Neural progenitor cell (in vitro differentiated cells): Measurements from ENCODE around the gene PPP1R15B.

Source experiments
- EZH2 ChIP-seq: fragments of 200-600 bp; sonication (generic); IDR thresholded peaks from 2 replicates; pipeline ENCODE4 v1.6.1; 2017; ENCODE audit warnings: antibody characterized with exemption, mild to moderate bottlenecking, moderate library complexity
- TF ChIP-seq, protein P1 (sequence below): fragments of 200-600 bp; sonication (generic); IDR thresholded peaks from 2 replicates; pipeline ENCODE4 v1.5.1; 2017; ENCODE audit warnings: antibody characterized with exemption, mild to moderate bottlenecking

DNA sequence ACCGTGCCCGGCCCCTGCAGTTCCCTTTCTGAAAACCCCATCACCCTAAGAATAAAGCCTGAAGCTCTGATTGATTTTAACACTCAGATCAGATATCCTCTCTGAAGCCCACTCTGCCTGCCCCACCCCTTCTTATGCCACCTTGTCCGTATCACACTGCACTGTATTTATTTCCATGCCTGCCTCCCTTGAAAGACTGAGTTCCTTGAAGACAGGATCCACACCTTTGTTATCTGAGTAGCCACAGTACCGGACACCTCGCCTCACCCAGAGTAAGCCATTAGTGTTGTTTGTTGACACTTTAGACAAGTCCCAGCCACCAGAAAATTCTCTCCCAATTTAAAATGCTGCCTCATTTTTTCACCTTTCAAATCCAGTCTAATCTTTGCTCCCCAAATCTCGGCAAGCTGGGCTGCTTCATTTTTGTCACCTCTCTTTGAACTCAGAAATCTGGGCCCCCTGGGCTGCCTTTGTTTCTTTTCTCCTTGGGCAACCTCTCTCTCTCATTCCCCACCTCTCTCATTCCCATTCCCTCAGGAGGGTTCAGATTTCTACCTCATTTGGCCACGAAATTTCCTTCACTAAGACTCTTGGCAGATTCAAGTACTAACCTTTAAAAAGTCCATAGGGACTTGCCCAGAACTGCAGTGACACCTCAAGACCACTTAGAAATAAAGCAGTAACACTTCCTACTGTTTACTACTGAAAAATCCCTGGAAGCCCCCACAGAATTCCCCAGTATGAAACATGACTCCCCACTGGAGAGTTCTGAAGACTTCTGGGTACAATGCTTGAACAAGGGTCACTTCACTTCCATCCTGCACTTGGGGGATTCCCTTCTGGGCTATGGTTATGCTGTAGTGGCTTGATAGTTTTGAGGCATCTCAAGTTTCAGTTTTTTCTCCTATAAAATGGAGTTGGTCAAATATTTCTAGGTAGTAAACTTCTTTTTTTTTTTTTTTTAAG is 8.7 kb upstream of the PPP1R15B start:
- TF ChIP-seq, protein P1, sequence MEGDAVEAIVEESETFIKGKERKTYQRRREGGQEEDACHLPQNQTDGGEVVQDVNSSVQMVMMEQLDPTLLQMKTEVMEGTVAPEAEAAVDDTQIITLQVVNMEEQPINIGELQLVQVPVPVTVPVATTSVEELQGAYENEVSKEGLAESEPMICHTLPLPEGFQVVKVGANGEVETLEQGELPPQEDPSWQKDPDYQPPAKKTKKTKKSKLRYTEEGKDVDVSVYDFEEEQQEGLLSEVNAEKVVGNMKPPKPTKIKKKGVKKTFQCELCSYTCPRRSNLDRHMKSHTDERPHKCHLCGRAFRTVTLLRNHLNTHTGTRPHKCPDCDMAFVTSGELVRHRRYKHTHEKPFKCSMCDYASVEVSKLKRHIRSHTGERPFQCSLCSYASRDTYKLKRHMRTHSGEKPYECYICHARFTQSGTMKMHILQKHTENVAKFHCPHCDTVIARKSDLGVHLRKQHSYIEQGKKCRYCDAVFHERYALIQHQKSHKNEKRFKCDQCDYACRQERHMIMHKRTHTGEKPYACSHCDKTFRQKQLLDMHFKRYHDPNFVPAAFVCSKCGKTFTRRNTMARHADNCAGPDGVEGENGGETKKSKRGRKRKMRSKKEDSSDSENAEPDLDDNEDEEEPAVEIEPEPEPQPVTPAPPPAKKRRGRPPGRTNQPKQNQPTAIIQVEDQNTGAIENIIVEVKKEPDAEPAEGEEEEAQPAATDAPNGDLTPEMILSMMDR: no peak
- no peak for TF ChIP-seq EZH2
